ENCODE measurements around the gene ZNF827.

DNA sequence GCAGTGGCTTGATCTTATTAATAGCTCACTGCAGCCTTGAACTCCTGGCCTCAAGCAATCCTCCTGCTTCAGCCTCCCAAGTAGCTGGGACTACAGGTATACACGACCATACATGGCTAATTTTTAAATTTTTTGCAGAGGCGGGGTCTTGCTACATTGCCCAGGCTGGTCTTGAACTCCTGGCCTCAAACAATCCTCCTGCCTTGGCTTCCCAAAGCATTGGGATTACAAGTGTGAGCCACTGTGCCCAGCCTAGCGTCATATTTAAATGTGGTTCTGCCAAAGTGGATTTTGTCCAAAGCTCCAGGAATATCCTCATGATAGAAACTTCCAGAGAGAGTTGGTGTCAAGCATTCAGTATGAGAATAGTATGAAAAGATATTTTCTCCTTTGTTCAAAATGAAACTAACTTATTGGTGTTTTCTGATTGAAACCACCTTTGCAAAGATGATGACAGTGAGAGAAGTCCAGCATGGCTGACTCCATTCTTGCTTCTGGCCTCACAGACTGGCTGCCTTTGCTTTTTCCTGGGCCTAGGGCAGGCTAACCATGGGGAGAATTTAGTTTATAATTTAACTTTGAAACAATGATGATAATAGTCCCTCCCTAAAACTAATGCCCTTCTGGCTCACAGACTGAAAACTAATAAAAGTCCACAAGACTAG lies 129.6 kb downstream of the ZNF827 start:
- TF ChIP-seq, protein P1, sequence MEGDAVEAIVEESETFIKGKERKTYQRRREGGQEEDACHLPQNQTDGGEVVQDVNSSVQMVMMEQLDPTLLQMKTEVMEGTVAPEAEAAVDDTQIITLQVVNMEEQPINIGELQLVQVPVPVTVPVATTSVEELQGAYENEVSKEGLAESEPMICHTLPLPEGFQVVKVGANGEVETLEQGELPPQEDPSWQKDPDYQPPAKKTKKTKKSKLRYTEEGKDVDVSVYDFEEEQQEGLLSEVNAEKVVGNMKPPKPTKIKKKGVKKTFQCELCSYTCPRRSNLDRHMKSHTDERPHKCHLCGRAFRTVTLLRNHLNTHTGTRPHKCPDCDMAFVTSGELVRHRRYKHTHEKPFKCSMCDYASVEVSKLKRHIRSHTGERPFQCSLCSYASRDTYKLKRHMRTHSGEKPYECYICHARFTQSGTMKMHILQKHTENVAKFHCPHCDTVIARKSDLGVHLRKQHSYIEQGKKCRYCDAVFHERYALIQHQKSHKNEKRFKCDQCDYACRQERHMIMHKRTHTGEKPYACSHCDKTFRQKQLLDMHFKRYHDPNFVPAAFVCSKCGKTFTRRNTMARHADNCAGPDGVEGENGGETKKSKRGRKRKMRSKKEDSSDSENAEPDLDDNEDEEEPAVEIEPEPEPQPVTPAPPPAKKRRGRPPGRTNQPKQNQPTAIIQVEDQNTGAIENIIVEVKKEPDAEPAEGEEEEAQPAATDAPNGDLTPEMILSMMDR (IDR thresholded peaks at IDR 0.05; ENCODE audit: insufficient read depth, low read length, poor library complexity, severe bottlenecking): no peak
- TF ChIP-seq EZH2phosphoT487 (conservative IDR thresholded peaks at IDR 0.05; ENCODE audit: low read length): no peak
